HepG2 (cell line): ENCODE measurements around the gene OTOL1. TPM values are rescaled to one million over a fixed set of nuclear protein-coding genes. Genes with fewer than 3 reads are reported as not detected.

ENCODE experiments used
- CEBPB ChIP-seq: IDR thresholded peaks from 2 replicates; pipeline ENCODE4 v1.6.1; 2011; ENCODE audit warnings: low read depth, low read length, improper control_type of control experiment, borderline replicate concordance
- E2F5 ChIP-seq: sonication (generic); formaldehyde crosslinking; conservative IDR thresholded peaks from 2 replicates; pipeline ENCODE4 v1.4.0; 2020; ENCODE audit warnings: missing genetic modification reagents
- ELK4 ChIP-seq: sonication (generic); formaldehyde crosslinking; IDR thresholded peaks from 2 replicates; pipeline ENCODE4 v1.9.0; 2021; ENCODE audit warnings: missing genetic modification reagents, borderline replicate concordance
- HMGXB4 ChIP-seq, 2 experiments: sonication (generic) in 1 of 2; formaldehyde crosslinking in 1 of 2; IDR thresholded peaks; 2 replicates each; pipeline versions ENCODE4 v1.4.0 to v1.6.1; 2018 to 2020; ENCODE audit warnings: missing genetic modification reagents in 2 of 2, borderline replicate concordance in 1 of 2, low read depth in 1 of 2, mild to moderate bottlenecking in 1 of 2, missing biosample characterization in 1 of 2
- MXD4 ChIP-seq: IDR thresholded peaks from 2 replicates; pipeline ENCODE4 v1.6.1; 2016; ENCODE audit warnings: mild to moderate bottlenecking, missing biosample characterization, missing genetic modification reagents
- PCBP1 ChIP-seq: fragments of 200-400 bp; formaldehyde crosslinking; IDR thresholded peaks from 2 replicates; pipeline ENCODE4 v1.6.1; 2017; ENCODE audit warnings: mild to moderate bottlenecking, low read depth, low read length, borderline replicate concordance
- RARA ChIP-seq: IDR thresholded peaks from 2 replicates; pipeline ENCODE4 v1.6.1; 2016; ENCODE audit warnings: missing genetic modification reagents, missing compliant biosample characterization
- SOX5 ChIP-seq: IDR thresholded peaks from 2 replicates; pipeline ENCODE4 v1.6.1; 2016; ENCODE audit warnings: borderline replicate concordance
- STAG1 ChIP-seq: sonication (generic); formaldehyde crosslinking; IDR thresholded peaks from 2 replicates; pipeline ENCODE4 v1.4.0; 2020; ENCODE audit warnings: missing genetic modification reagents
- TAF15 ChIP-seq: fragments of 200-400 bp; formaldehyde crosslinking; IDR thresholded peaks from one replicate; pipeline ENCODE4 v1.6.1; 2018; ENCODE audit warnings: mild to moderate bottlenecking, low read depth, low read length; ENCODE audit not compliant: poor library complexity, severe bottlenecking
- TRIM24 ChIP-seq: sonication (generic); formaldehyde crosslinking; IDR thresholded peaks from 2 replicates; pipeline ENCODE4 v1.8.0; 2022; ENCODE audit warnings: mild to moderate bottlenecking, missing genetic modification reagents
- ZBTB40 ChIP-seq, 2 experiments: fragments of 450-650 bp in 1 of 2; sonication (generic) in 1 of 2; formaldehyde crosslinking in 1 of 2; IDR thresholded peaks; 2 replicates each; pipeline versions ENCODE4 v1.6.1 to v1.8.0; 2016 to 2022; ENCODE audit warnings: antibody characterized with exemption in 1 of 2, mild to moderate bottlenecking in 1 of 2, missing genetic modification reagents in 1 of 2
- ZNF12 ChIP-seq: sonication (generic); formaldehyde crosslinking; IDR thresholded peaks from 2 replicates; pipeline ENCODE4 v1.5.0; 2020; ENCODE audit warnings: missing genetic modification reagents
- ZNF3 ChIP-seq: IDR thresholded peaks from 2 replicates; pipeline ENCODE4 v1.7.0; 2017; ENCODE audit warnings: inconsistent platforms
- ZNF691 ChIP-seq: sonication (generic); formaldehyde crosslinking; IDR thresholded peaks from 2 replicates; pipeline ENCODE4 v1.4.0; 2020; ENCODE audit warnings: missing genetic modification reagents, low read depth, mild to moderate bottlenecking, borderline replicate concordance
- ZNF776 ChIP-seq: sonication (generic); formaldehyde crosslinking; IDR thresholded peaks from 2 replicates; pipeline ENCODE4 v1.4.0; 2020; ENCODE audit warnings: mild to moderate bottlenecking, missing genetic modification reagents
- polyA plus RNA-seq, 8 experiments: library from polyadenylated mRNA; depleted of rRNA in 3 of 8; stranded (reverse) in 7 of 8; unstranded in 1 of 8; fragments of >200 nt; fragmentation: Illumina TruSeq in 4 of 8; extraction: Trizol in 4 of 8; gene quantifications; 2 replicates each; pipeline versions ENCODE4 v1.2.1 to v1.2.3, GENCODE V29; 2011 to 2016; ENCODE audit warnings: low read depth in 4 of 8, missing spikeins in 1 of 8, mixed read lengths in 1 of 8; ENCODE audit not compliant: insufficient read depth in 1 of 8
- total RNA-seq, 5 experiments: library from RNA; depleted of rRNA; stranded (reverse); fragments of >200 nt; fragmentation: Illumina TruSeq; extraction: Trizol; gene quantifications; 2 replicates each; pipeline ENCODE4 v1.2.3, GENCODE V29; 2016; ENCODE audit warnings: low read depth in 1 of 5

Gene OTOL1
- total and polyA plus RNA-seq, 2 of the 13 experiments (the other 11 are each of a cell fraction or from before 2014, with no cell fraction given) = not detected

- TF ChIP-seq PCBP1 = no peak
- no peak for TF ChIP-seq ZBTB40 (IDR thresholded peaks at IDR 0.05)
- TF ChIP-seq ZBTB40 (CRISPR knock-in tag; IDR thresholded peaks at IDR 0.05) = no peak
- TF ChIP-seq E2F5 = no peak
- no peak for TF ChIP-seq CEBPB
- TF ChIP-seq ZNF3 (CRISPR knock-in tag) = no peak
- no peak for TF ChIP-seq ZNF12 (CRISPR knock-in tag)
- TF ChIP-seq TAF15 = no peak
- no peak for TF ChIP-seq STAG1 (CRISPR knock-in tag)
- no peak for TF ChIP-seq ELK4
- TF ChIP-seq ZNF776 (CRISPR knock-in tag) = no peak
- TF ChIP-seq MXD4 (CRISPR knock-in tag) = no peak
- TF ChIP-seq HMGXB4 (CRISPR knock-in tag; IDR thresholded peaks at IDR 0.05; ENCODE audit: borderline replicate concordance in 1 of 2, low read depth in 1 of 2) = no peak
- 0 out of 2 replicates have a peak, but pooled peaks have one; percentile 16 for TF ChIP-seq RARA (CRISPR knock-in tag)
- no peak for TF ChIP-seq SOX5 (CRISPR knock-in tag)
- TF ChIP-seq ZNF691 = no peak
- TF ChIP-seq TRIM24 (CRISPR knock-in tag) = no peak
Measured at GRCh38 chr3:161475905-161476304, 20.7 kb upstream of the OTOL1 start (continued).
